Stimulated activated CD4-positive, alpha-beta T cell treated with anti-CD3 and anti-CD28 coated beads, Interleukin-1b, Interleukin-23, amount 100 ng/mL, for 48 hours (primary cell): ENCODE results near the gene KLK10.

Experiments used
- DNase-seq: peaks from one replicate; pipeline ENCODE4 v3.0.0-alpha.2; 2020

KLK10 gene

GRCh38 chr19:50963381-50963780 lies 56.1 kb downstream of the KLK10 start:
- no peak for DNase-seq
